Endodermal cell (in vitro differentiated cells): ENCODE results near the gene MMP15. TPM values are rescaled to one million over a fixed set of nuclear protein-coding genes. Genes with fewer than 3 reads are reported as not detected.

Experiments
- DNase-seq: peaks from one replicate; pipeline ENCODE4 v3.0.0-alpha.2; 2017
- H3K27ac ChIP-seq: 2 replicates; pipeline ENCODE4 v1.5.1; 2013; ENCODE audit warnings: mild to moderate bottlenecking, low read depth, low read length, moderate library complexity
- H3K27me3 ChIP-seq: 2 replicates; pipeline ENCODE4 v1.6.1; 2013; ENCODE audit warnings: mild to moderate bottlenecking, low read length, moderate library complexity; ENCODE audit not compliant: insufficient read depth, control insufficient read depth, poor library complexity, severe bottlenecking
- H3K36me3 ChIP-seq: 2 replicates; pipeline ENCODE4 v1.7.0; 2013; ENCODE audit warnings: mild to moderate bottlenecking, low read length, moderate library complexity; ENCODE audit not compliant: control insufficient read depth, insufficient read depth
- H3K4me1 ChIP-seq: one replicate; pipeline ENCODE4 v1.7.0; 2013; ENCODE audit warnings: low read length; ENCODE audit not compliant: control insufficient read depth, insufficient read depth
- H3K4me3 ChIP-seq: 2 replicates; pipeline ENCODE4 v1.5.1; 2013; ENCODE audit warnings: mild to moderate bottlenecking, low read length, moderate library complexity
- H3K9ac ChIP-seq: 2 replicates; pipeline ENCODE4 v1.6.1; 2013; ENCODE audit warnings: mild to moderate bottlenecking, low read length, moderate library complexity; ENCODE audit not compliant: poor library complexity, severe bottlenecking; ENCODE audit errors: extremely low read depth
- H3K9me3 ChIP-seq: 2 replicates; pipeline ENCODE4 v1.6.1; 2013; ENCODE audit warnings: mild to moderate bottlenecking, low read length, moderate library complexity; ENCODE audit not compliant: control insufficient read depth
- H3K27ac Mint-ChIP-seq: 2 replicates; pipeline ENCODE4 v1.8.0; 2020; ENCODE audit warnings: mixed read lengths
- H3K27me3 Mint-ChIP-seq: 2 replicates; pipeline ENCODE4 v1.8.0; 2021; ENCODE audit warnings: mild to moderate bottlenecking, mixed read lengths; ENCODE audit not compliant: insufficient read depth
- H3K36me3 Mint-ChIP-seq: 2 replicates; pipeline ENCODE4 v1.8.0; 2020; ENCODE audit warnings: low read depth, mixed read lengths
- H3K4me1 Mint-ChIP-seq: 2 replicates; pipeline ENCODE4 v1.8.0; 2020; ENCODE audit warnings: mixed read lengths
- H3K4me3 Mint-ChIP-seq: 2 replicates; pipeline ENCODE4 v1.8.0; 2020; ENCODE audit warnings: mild to moderate bottlenecking, moderate library complexity, mixed read lengths
- H3K9me3 Mint-ChIP-seq: 2 replicates; pipeline ENCODE4 v1.8.0; 2020; ENCODE audit warnings: mild to moderate bottlenecking, mixed read lengths
- WGBS, 2 experiments: methylation state at CpG; one replicate each; pipeline versions ENCODE4 v1.1.5 to v1.1.7; 2013; ENCODE audit warnings: missing lambda C conversion rate in 2 of 2, mixed read lengths in 1 of 2; ENCODE audit not compliant: insufficient coverage in 1 of 2, insufficient read length in 1 of 2; 5-methylcytosine and 5-hydroxymethylcytosine counted together
- total RNA-seq, 2 donors: library from RNA; stranded (reverse); fragmentation: NEBNext Ultra II Directional in 1 of 2; extraction: Animal tissue kit (Norgen Biotek cat#: 25700) in 1 of 2; gene quantifications; 2 replicates in 1 of 2; 3 replicates in 1 of 2; pipeline ENCODE4 v1.2.1, GENCODE V29; 2021
- TF ChIP-seq, protein P1 (sequence below): fragments of 200-600 bp; sonication (generic); conservative IDR thresholded peaks from 2 replicates; pipeline ENCODE4 v1.5.0; 2021; ENCODE audit warnings: antibody characterized with exemption, mild to moderate bottlenecking

Gene MMP15
- total RNA-seq, 2 donors from 2014 or later, result 99.8 to 105 TPM

DNA sequence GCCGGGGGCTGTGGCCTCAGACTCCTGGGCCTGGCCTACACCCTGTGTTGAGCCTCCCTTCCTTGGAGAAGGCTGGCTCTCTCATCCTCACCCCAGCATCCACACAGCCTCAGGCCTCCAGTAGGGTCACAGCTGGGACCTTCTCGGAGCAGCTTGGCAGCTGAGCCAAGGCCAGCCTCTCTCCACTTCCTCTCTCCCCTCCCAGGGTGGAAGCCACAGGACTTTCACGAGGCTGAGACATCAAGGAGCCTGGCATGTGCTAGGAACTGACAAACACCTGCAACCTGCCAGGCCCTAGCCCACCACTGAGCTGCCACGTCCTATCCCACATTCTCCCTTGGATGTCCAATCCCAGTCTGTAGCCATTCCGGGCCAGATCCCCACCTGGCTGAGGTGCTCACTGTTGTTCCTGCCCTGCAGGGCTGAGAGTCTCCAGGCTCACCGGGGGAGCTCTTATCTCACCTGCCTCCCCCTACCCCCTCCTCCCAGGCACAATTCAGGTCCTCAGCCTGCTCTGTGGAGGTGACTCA is 3.1 kb downstream of the MMP15 start:
- Histone ChIP-seq H3K9me3 (no peaks in the 10 kb centered on the region), H3K27ac (no peak overlapping the region), H3K27me3 (no peaks in the 10 kb centered on the region), H3K4me3 (no peak overlapping the region), H3K9ac (no peak overlapping the region), H3K4me1 (peaks cover 26% of the 10 kb centered on the region), H3K36me3 (peaks cover 12% of the 10 kb centered on the region)
- TF ChIP-seq, protein P1, sequence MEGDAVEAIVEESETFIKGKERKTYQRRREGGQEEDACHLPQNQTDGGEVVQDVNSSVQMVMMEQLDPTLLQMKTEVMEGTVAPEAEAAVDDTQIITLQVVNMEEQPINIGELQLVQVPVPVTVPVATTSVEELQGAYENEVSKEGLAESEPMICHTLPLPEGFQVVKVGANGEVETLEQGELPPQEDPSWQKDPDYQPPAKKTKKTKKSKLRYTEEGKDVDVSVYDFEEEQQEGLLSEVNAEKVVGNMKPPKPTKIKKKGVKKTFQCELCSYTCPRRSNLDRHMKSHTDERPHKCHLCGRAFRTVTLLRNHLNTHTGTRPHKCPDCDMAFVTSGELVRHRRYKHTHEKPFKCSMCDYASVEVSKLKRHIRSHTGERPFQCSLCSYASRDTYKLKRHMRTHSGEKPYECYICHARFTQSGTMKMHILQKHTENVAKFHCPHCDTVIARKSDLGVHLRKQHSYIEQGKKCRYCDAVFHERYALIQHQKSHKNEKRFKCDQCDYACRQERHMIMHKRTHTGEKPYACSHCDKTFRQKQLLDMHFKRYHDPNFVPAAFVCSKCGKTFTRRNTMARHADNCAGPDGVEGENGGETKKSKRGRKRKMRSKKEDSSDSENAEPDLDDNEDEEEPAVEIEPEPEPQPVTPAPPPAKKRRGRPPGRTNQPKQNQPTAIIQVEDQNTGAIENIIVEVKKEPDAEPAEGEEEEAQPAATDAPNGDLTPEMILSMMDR, result no peak
- Mint-ChIP-seq H3K4me3 (peak overlapping the region; percentile 76), H3K9me3 (no peaks in the 10 kb centered on the region), H3K27me3 (no peaks in the 10 kb centered on the region), H3K27ac (peak overlapping the region; percentile 83), H3K36me3 (peaks cover 9% of the 10 kb centered on the region), H3K4me1 (peaks cover 51% of the 10 kb centered on the region)
- WGBS, 2 experiments, result 78 to 88% methylated on average over 1 to 6 of the region's 6 CpGs
- DNase-seq, result peak; percentile 79

DNA sequence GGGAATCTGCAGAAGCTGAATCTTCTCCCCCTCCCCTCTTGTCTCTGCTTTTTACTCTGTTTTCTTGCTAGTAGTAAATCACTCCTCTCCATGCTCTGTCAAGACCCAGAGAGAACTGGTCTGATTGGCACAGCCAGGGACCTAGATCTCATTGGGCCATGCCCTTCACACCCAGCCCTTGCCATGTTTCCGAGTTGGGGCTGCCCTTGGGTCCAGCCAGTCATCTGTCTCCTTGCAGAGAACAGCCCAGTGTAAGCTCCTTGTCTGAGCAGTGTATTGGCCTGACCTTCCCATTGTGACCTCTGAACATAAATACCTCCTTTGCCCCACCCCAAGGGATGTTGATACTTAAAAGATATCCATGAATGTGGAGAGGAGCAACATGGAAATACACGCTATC is 3.9 kb downstream of the MMP15 start:
- H3K36me3 Mint-ChIP-seq, result peaks cover 9% of the 10 kb centered on the region
- no peaks in the 10 kb centered on the region for H3K9me3 ChIP-seq
- H3K9ac ChIP-seq, result no peak overlapping the region
- peaks cover 23% of the 10 kb centered on the region for H3K4me1 ChIP-seq
- no peaks in the 10 kb centered on the region for H3K9me3 Mint-ChIP-seq
- TF ChIP-seq, protein P1, result no peak
- no peak overlapping the region for H3K27ac Mint-ChIP-seq
- peaks cover 12% of the 10 kb centered on the region for H3K36me3 ChIP-seq
- H3K27me3 Mint-ChIP-seq, result no peaks in the 10 kb centered on the region
- H3K4me3 Mint-ChIP-seq, result peak overlapping the region; percentile 76
- peaks cover 48% of the 10 kb centered on the region for H3K4me1 Mint-ChIP-seq
- H3K27me3 ChIP-seq, result no peaks in the 10 kb centered on the region
- no peak overlapping the region for H3K27ac ChIP-seq
- WGBS, 2 experiments, result 90 to 91% methylated on average over 1 to 2 of the region's 2 CpGs
- no peak for DNase-seq
- H3K4me3 ChIP-seq, result no peak overlapping the region

DNA sequence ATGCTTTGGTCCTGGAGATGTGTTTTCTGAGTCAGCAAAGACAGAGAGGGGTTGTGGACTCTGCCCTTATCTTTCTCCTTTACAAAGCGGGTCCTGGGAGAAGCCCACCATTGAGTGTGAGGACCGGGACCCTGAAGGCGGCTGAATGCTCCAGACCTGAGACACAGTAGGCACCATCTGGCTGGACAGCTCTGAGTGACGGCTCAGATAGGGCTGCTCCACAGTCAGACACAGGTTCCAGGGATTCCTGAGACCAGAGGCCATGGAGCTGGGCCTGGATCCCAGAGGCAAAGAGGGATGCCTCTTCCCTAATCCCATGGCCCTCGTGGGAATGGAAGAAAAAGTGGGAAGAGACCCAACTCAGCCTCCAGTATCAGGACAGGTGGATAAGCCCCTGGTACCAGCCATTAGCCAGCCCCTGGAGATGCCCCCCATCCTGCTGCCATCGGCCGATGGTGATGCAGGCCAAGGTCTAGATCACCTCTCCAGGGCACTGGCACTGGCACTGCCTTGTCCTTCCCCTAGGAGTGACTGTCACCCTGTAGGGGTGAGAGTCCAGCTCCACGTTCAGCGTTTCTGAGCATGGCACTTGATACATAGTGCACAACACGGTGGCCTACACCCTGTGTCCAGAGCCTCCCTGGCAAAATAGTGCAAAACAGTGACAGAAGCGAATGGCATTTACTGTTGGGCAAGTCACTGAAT is 4.7 kb downstream of the MMP15 start:
- 93 to 96% methylated on average over 8 to 11 of the region's 11 CpGs for WGBS, 2 experiments
- H3K27ac ChIP-seq, result no peak overlapping the region
- Mint-ChIP-seq H3K27me3 (no peaks in the 10 kb centered on the region), H3K4me3 (no peak overlapping the region), H3K36me3 (peaks cover 9% of the 10 kb centered on the region), H3K9me3 (no peaks in the 10 kb centered on the region), H3K4me1 (peaks cover 41% of the 10 kb centered on the region), H3K27ac (no peak overlapping the region)
- no peak overlapping the region for H3K4me3 ChIP-seq
- peaks cover 12% of the 10 kb centered on the region for H3K36me3 ChIP-seq
- DNase-seq, result no peak
- H3K4me1 ChIP-seq, result peaks cover 21% of the 10 kb centered on the region
- no peaks in the 10 kb centered on the region for H3K9me3 ChIP-seq
- no peak overlapping the region for H3K9ac ChIP-seq
- TF ChIP-seq, protein P1, result no peak
- no peaks in the 10 kb centered on the region for H3K27me3 ChIP-seq
